Keratinocyte (primary cell): ENCODE data around the gene DCBLD2. TPM values are rescaled to one million over a fixed set of nuclear protein-coding genes. Genes with fewer than 3 reads are reported as not detected.

Source experiments
- DNase-seq: peaks from one replicate; pipeline ENCODE4 v3.0.0-alpha.2; 2011; ENCODE audit warnings: low read depth, missing footprints, low spot score
- FAIRE-seq: peaks from 2 replicates; lab custom pipeline; 2011; peaks lifted over from hg19 to GRCh38; lab: Jason Lieb, UNC
- H2AFZ ChIP-seq: 2 replicates; pipeline ENCODE4 v1.6.0; 2012; ENCODE audit warnings: low read length, control low read depth, inconsistent platforms; ENCODE audit not compliant: control insufficient read depth
- H3K27ac ChIP-seq: 2 replicates; pipeline ENCODE4 v1.5.1; 2011; ENCODE audit warnings: low read length; ENCODE audit not compliant: control insufficient read depth, insufficient read depth
- H3K27me3 ChIP-seq: 3 replicates; pipeline ENCODE4 v1.6.0; 2011; ENCODE audit warnings: low read length; ENCODE audit not compliant: control insufficient read depth, insufficient read depth; ENCODE audit errors: extremely low read depth
- H3K36me3 ChIP-seq, 2 experiments: 2 replicates in 1 of 2; 3 replicates in 1 of 2; pipeline ENCODE4 v1.5.1; 2011; ENCODE audit warnings: low read length in 2 of 2, mild to moderate bottlenecking in 1 of 2; ENCODE audit not compliant: control insufficient read depth in 2 of 2, insufficient read depth in 2 of 2; ENCODE audit errors: extremely low read depth in 1 of 2
- H3K4me1 ChIP-seq: 3 replicates; pipeline ENCODE4 v1.5.1; 2011; ENCODE audit warnings: low read length; ENCODE audit not compliant: control insufficient read depth, insufficient read depth; ENCODE audit errors: extremely low read depth
- H3K4me2 ChIP-seq: 3 replicates; pipeline ENCODE4 v1.6.0; 2011; ENCODE audit warnings: low read depth, low read length; ENCODE audit not compliant: control insufficient read depth, insufficient read depth; ENCODE audit errors: extremely low read depth
- H3K4me3 ChIP-seq, 3 experiments: fragments of 200-600 bp in 1 of 3; sonication (generic) in 1 of 3; 2 replicates in 2 of 3; 3 replicates in 1 of 3; pipeline ENCODE4 v1.5.1; 2011 to 2016; ENCODE audit warnings: low read length in 3 of 3, mild to moderate bottlenecking in 3 of 3, control low read depth in 2 of 3, inconsistent platforms in 1 of 3, low read depth in 1 of 3, mixed read lengths in 1 of 3, mixed run types in 1 of 3, moderate library complexity in 1 of 3; ENCODE audit not compliant: control insufficient read depth in 2 of 3, insufficient read depth in 2 of 3; ENCODE audit errors: extremely low read depth in 1 of 3
- H3K79me2 ChIP-seq: 2 replicates; pipeline ENCODE4 v1.6.0; 2012; ENCODE audit warnings: low read length; ENCODE audit not compliant: control insufficient read depth, insufficient read depth
- H3K9ac ChIP-seq: 3 replicates; pipeline ENCODE4 v1.6.0; 2011; ENCODE audit warnings: low read length; ENCODE audit not compliant: control insufficient read depth, insufficient read depth; ENCODE audit errors: extremely low read depth
- H3K9me1 ChIP-seq: 3 replicates; pipeline ENCODE4 v1.6.0; 2011; ENCODE audit warnings: low read length; ENCODE audit not compliant: control insufficient read depth, insufficient read depth; ENCODE audit errors: extremely low read depth
- H3K9me3 ChIP-seq: 2 replicates; pipeline ENCODE4 v1.5.1; 2012; ENCODE audit warnings: low read depth, low read length; ENCODE audit not compliant: control insufficient read depth
- H4K20me1 ChIP-seq: 3 replicates; pipeline ENCODE4 v1.6.0; 2011; ENCODE audit warnings: low read length; ENCODE audit not compliant: control insufficient read depth, insufficient read depth; ENCODE audit errors: extremely low read depth
- EZH2 ChIP-seq: IDR thresholded peaks from one replicate; pipeline ENCODE4 v1.6.1; 2012; ENCODE audit warnings: inconsistent platforms, mild to moderate bottlenecking, low read length, moderate library complexity
- dilution Hi-C: fragments of 300-500 bp; cut with MboI; formaldehyde crosslinking; loops from one replicate; pipeline ENCODE4 v1.7.0; 2020; ENCODE audit warnings: low sequenced_read_pairs; ENCODE audit not compliant: extremely low pct_ligation_motif_present
- polyA plus RNA-seq, 5 experiments: library from polyadenylated mRNA; depleted of rRNA in 3 of 5; stranded (reverse) in 3 of 5; stranded (forward) in 1 of 5; unstranded in 1 of 5; fragments of >200 nt; gene quantifications; 1 replicate in 1 of 5; 2 replicates in 3 of 5; 3 replicates in 1 of 5; pipeline versions ENCODE4 v1.2.1 to v1.2.3, GENCODE V29; 2011 to 2012; ENCODE audit warnings: missing spikeins in 2 of 5, low read depth in 1 of 5, low replicate concordance in 1 of 5
- TF ChIP-seq, protein P1 (sequence below), 3 experiments: IDR thresholded peaks in 1 of 3; conservative IDR thresholded peaks in 1 of 3; optimal IDR thresholded peaks in 1 of 3; 2 replicates in 2 of 3; 3 replicates in 1 of 3; pipeline versions ENCODE3 to v1.5.1; 2011; ENCODE audit warnings: low read length in 3 of 3, mild to moderate bottlenecking in 3 of 3, moderate library complexity in 2 of 3, control low read depth in 1 of 3, inconsistent platforms in 1 of 3; ENCODE audit not compliant: insufficient read depth in 2 of 3; ENCODE audit errors: extremely low read depth in 1 of 3

The DCBLD2 gene
- polyA plus RNA-seq, 1 donor (not counting 4 experiments of a cell fraction or from before 2014, with no cell fraction given), result 465 TPM

DNA sequence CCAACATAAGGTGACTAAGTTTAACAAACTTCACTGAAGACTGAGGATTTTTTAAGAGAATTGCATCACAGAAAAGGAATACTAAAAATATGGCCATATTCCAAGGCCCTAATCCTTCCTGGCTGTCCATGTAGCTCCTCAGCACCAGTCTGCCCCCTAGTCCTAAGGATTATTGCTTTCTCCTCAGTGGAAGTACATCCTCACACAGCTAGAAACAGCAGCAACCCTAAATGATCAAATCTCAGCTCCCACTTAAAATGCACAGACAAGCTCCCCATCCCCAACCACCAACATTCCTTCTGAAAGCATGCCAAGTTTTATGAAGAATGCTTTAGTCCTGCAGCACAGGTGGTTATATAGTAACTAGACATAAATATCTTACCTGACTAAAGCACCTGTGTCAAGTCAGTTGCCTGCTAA, 123.7 kb downstream of the DCBLD2 start:
- Histone ChIP-seq H3K79me2 (no peaks in the 10 kb centered on the region), H3K9me1 (no peaks in the 10 kb centered on the region), H3K9ac (no peak overlapping the region), H3K27ac (no peak overlapping the region), H3K4me3 (no peak overlapping the region), H2AFZ (no peak overlapping the region), H3K4me1 (peaks cover 28% of the 10 kb centered on the region), H3K36me3 (no peaks in the 10 kb centered on the region), H3K27me3 (no peaks in the 10 kb centered on the region), H4K20me1 (no peaks in the 10 kb centered on the region), H3K4me2 (no peak overlapping the region), H3K9me3 (no peaks in the 10 kb centered on the region)
- dilution Hi-C loops, result loop anchor here (25.0 kb wide), 1 partner anchor 166 kb away; no protein-coding TSS in a partner anchor
- DNase-seq, result no peak
- no peak for FAIRE-seq
- TF ChIP-seq EZH2, result no peak
- TF ChIP-seq, protein P1, sequence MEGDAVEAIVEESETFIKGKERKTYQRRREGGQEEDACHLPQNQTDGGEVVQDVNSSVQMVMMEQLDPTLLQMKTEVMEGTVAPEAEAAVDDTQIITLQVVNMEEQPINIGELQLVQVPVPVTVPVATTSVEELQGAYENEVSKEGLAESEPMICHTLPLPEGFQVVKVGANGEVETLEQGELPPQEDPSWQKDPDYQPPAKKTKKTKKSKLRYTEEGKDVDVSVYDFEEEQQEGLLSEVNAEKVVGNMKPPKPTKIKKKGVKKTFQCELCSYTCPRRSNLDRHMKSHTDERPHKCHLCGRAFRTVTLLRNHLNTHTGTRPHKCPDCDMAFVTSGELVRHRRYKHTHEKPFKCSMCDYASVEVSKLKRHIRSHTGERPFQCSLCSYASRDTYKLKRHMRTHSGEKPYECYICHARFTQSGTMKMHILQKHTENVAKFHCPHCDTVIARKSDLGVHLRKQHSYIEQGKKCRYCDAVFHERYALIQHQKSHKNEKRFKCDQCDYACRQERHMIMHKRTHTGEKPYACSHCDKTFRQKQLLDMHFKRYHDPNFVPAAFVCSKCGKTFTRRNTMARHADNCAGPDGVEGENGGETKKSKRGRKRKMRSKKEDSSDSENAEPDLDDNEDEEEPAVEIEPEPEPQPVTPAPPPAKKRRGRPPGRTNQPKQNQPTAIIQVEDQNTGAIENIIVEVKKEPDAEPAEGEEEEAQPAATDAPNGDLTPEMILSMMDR (optimal IDR thresholded peaks at IDR 0.05 in 1 of 3, IDR thresholded peaks at IDR 0.05 in 1 of 3, conservative IDR thresholded peaks at IDR 0.05 in 1 of 3; ENCODE audit: extremely low read depth in 1 of 3, insufficient read depth in 2 of 3, low read length in 3 of 3), result peak in 1 of 3 experiments; percentile 42

DNA sequence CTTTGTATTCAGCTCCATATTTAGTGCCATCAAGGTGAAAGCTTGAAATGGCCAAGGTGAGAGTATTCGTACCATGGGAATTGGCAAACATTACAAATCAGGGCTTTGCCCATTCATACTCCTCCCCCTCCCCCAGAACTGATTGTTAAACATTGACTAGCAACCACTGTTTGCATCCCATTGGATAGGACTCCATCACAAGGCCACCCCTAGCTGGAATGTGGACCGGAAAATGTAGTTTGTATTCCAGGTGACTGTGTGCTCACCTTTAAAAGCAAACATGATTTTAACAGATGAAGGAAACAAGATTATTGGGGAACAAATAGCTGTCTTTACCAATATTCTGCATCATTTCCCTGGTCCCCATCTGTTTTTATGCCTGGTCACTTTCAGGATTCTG, 124.2 kb downstream of the DCBLD2 start:
- H3K9me3 ChIP-seq, result no peaks in the 10 kb centered on the region
- H3K9ac ChIP-seq, result no peak overlapping the region
- H3K4me2 ChIP-seq, result no peak overlapping the region
- H3K79me2 ChIP-seq, result no peaks in the 10 kb centered on the region
- dilution Hi-C loops, result loop anchor here (25.0 kb wide), 1 partner anchor 165 kb away; no protein-coding TSS in a partner anchor
- H3K36me3 ChIP-seq, result no peaks in the 10 kb centered on the region
- H4K20me1 ChIP-seq, result no peaks in the 10 kb centered on the region
- no peak overlapping the region for H3K4me3 ChIP-seq
- H3K27me3 ChIP-seq, result no peaks in the 10 kb centered on the region
- H3K4me1 ChIP-seq, result peaks cover 28% of the 10 kb centered on the region
- DNase-seq, result no peak
- no peaks in the 10 kb centered on the region for H3K9me1 ChIP-seq
- no peak for FAIRE-seq
- TF ChIP-seq, protein P1 (optimal IDR thresholded peaks at IDR 0.05 in 1 of 3, IDR thresholded peaks at IDR 0.05 in 1 of 3, conservative IDR thresholded peaks at IDR 0.05 in 1 of 3; ENCODE audit: extremely low read depth in 1 of 3, insufficient read depth in 2 of 3, low read length in 3 of 3), result no peak
- TF ChIP-seq EZH2, result no peak
- no peak overlapping the region for H2AFZ ChIP-seq
- no peak overlapping the region for H3K27ac ChIP-seq
